CD4-positive, alpha-beta T cell (primary cell): ENCODE data around the gene PGBD5. TPM values are rescaled to one million over a fixed set of nuclear protein-coding genes. Genes with fewer than 3 reads are reported as not detected.

Experiments
- ATAC-seq: fragments of 200-7000 bp; cut with Tn5 transposase; one replicate; pipeline ENCODE4 v1.10.0; 2022; ENCODE audit warnings: mild to moderate bottlenecking; ENCODE audit not compliant: poor library complexity
- CTCF ChIA-PET: fragments of 350-600 bp; sonication (Branson Sonifier 250); formaldehyde crosslinking; loops from one replicate; lab custom pipeline; 2021; ENCODE audit warnings: antibody characterized with exemption, inconsistent platforms; lab: Charles Lee
- POLR2A ChIA-PET: fragments of 350-600 bp; sonication (Branson Sonifier 250); formaldehyde crosslinking; loops from one replicate; lab custom pipeline; 2021; ENCODE audit warnings: antibody characterized with exemption, inconsistent platforms; lab: Charles Lee
- DNase-seq, 14 experiments: peaks; one replicate each; pipeline ENCODE4 v3.0.0-alpha.2; 2013 to 2020; ENCODE audit warnings: mixed read lengths in 2 of 14
- H3K27ac ChIP-seq, 2 donors: one replicate each; pipeline versions ENCODE4 v1.5.1 to v1.7.0; 2013; ENCODE audit warnings: low read length in 2 of 2, low read depth in 1 of 2, mild to moderate bottlenecking in 1 of 2
- H3K27me3 ChIP-seq, 2 experiments: 1 replicate in 1 of 2; 2 replicates in 1 of 2; pipeline versions ENCODE4 v1.6.1 to v1.7.0; 2013; ENCODE audit warnings: low read length in 2 of 2, control low read depth in 1 of 2, mild to moderate bottlenecking in 1 of 2, moderate library complexity in 1 of 2; ENCODE audit not compliant: insufficient read depth in 2 of 2, control insufficient read depth in 1 of 2
- H3K36me3 ChIP-seq: one replicate; pipeline ENCODE4 v1.6.1; 2013; ENCODE audit warnings: low read length, control low read depth; ENCODE audit not compliant: insufficient read depth
- H3K4me1 ChIP-seq: one replicate; pipeline ENCODE4 v1.6.1; 2013; ENCODE audit warnings: low read length, control low read depth; ENCODE audit not compliant: insufficient read depth
- H3K4me3 ChIP-seq: one replicate; pipeline ENCODE4 v1.5.1; 2013; ENCODE audit warnings: mild to moderate bottlenecking, low read length, moderate library complexity
- H3K9me3 ChIP-seq, 2 experiments: 1 replicate in 1 of 2; 2 replicates in 1 of 2; pipeline versions ENCODE4 v1.6.1 to v1.7.0; 2013; ENCODE audit warnings: low read length in 2 of 2, mild to moderate bottlenecking in 2 of 2, control low read depth in 1 of 2, moderate library complexity in 1 of 2; ENCODE audit not compliant: control insufficient read depth in 1 of 2, insufficient read depth in 1 of 2
- H3K27ac Mint-ChIP-seq: one replicate; pipeline ENCODE4 v1.8.0; 2020; ENCODE audit warnings: mixed read lengths
- H3K27me3 Mint-ChIP-seq: one replicate; pipeline ENCODE4 v1.8.0; 2021; ENCODE audit warnings: mixed read lengths
- H3K36me3 Mint-ChIP-seq: one replicate; pipeline ENCODE4 v1.8.0; 2021; ENCODE audit warnings: low read depth, mixed read lengths
- H3K4me1 Mint-ChIP-seq: one replicate; pipeline ENCODE4 v1.8.0; 2021; ENCODE audit warnings: low read depth, mixed read lengths
- H3K4me3 Mint-ChIP-seq: one replicate; pipeline ENCODE4 v1.8.0; 2020; ENCODE audit warnings: mild to moderate bottlenecking, mixed read lengths
- H3K9me3 Mint-ChIP-seq: one replicate; pipeline ENCODE4 v1.8.0; 2020; ENCODE audit warnings: mixed read lengths
- CTCF ChIP-seq: fragments of 200-600 bp; IDR thresholded peaks from one replicate; pipeline ENCODE4 v1.8.0; 2022; ENCODE audit warnings: antibody characterized with exemption, mild to moderate bottlenecking
- intact Hi-C, 2 experiments: fragments of 100-400 bp; cut with DNase I in 1 of 2; cut with micrococcal nuclease in 1 of 2; formaldehyde crosslinking; loops; one replicate each; pipeline versions ENCODE4 v1.15.1 to v1.9.0; 2023 to 2025; cut with DNase I, micrococcal nuclease
- total RNA-seq, 174 experiments: library from RNA in 2 of 174; stranded (reverse) in 2 of 174; gene quantifications; one replicate each; pipeline ENCODE4 v1.2.3 and lab custom pipeline; 2021 to 2026

The PGBD5 gene
- total RNA-seq, 2 experiments from 2014 or later, result not detected

GRCh38 chr1:230323686-230324085, 102.4 kb downstream of the PGBD5 start:
- Histone ChIP-seq H3K36me3 (no peaks in the 10 kb centered on the region), H3K9me3 (no peaks in the 10 kb centered on the region), H3K4me1 (no peaks in the 10 kb centered on the region), H3K27ac (no peak overlapping the region), H3K4me3 (no peak overlapping the region), H3K27me3 (peaks cover 0 to 2% of the 10 kb centered on the region in 2 experiments)
- H3K4me1 Mint-ChIP-seq, result no peaks in the 10 kb centered on the region
- no peaks in the 10 kb centered on the region for H3K9me3 Mint-ChIP-seq
- CTCF ChIA-PET, result no interaction called here
- H3K36me3 Mint-ChIP-seq, result no peaks in the 10 kb centered on the region
- POLR2A ChIA-PET, result no interaction called here
- no peak overlapping the region for H3K27ac Mint-ChIP-seq
- DNase-seq (no peak), ATAC-seq (no peak)
- H3K27me3 Mint-ChIP-seq, result peaks cover 7% of the 10 kb centered on the region
- no peak for TF ChIP-seq CTCF
- intact Hi-C loops, result no loop called here
- no peak overlapping the region for H3K4me3 Mint-ChIP-seq

GRCh38 chr1:230322967-230323547, 103.1 kb downstream of the PGBD5 start:
- ATAC-seq (no peak), DNase-seq (no peak)
- Histone ChIP-seq H3K27me3 (peaks cover 0 to 2% of the 10 kb centered on the region in 2 experiments), H3K36me3 (no peaks in the 10 kb centered on the region), H3K9me3 (no peaks in the 10 kb centered on the region), H3K4me3 (no peak overlapping the region), H3K4me1 (no peaks in the 10 kb centered on the region), H3K27ac (no peak overlapping the region)
- CTCF ChIA-PET, result no interaction called here
- POLR2A ChIA-PET, result no interaction called here
- H3K9me3 Mint-ChIP-seq, result no peaks in the 10 kb centered on the region
- no peaks in the 10 kb centered on the region for H3K4me1 Mint-ChIP-seq
- no peaks in the 10 kb centered on the region for H3K36me3 Mint-ChIP-seq
- H3K27ac Mint-ChIP-seq, result no peak overlapping the region
- no peak overlapping the region for H3K4me3 Mint-ChIP-seq
- H3K27me3 Mint-ChIP-seq, result peaks cover 2% of the 10 kb centered on the region
- no peak for TF ChIP-seq CTCF
- intact Hi-C loops, result no loop called here

GRCh38 chr1:230322421-230322756, 103.7 kb downstream of the PGBD5 start:
- Histone ChIP-seq H3K27me3 (peaks cover 0 to 2% of the 10 kb centered on the region in 2 experiments), H3K4me3 (no peak overlapping the region), H3K27ac (no peak overlapping the region), H3K9me3 (no peaks in the 10 kb centered on the region), H3K36me3 (no peaks in the 10 kb centered on the region), H3K4me1 (no peaks in the 10 kb centered on the region)
- H3K9me3 Mint-ChIP-seq, result no peaks in the 10 kb centered on the region
- intact Hi-C loops, result no loop called here
- H3K4me1 Mint-ChIP-seq, result no peaks in the 10 kb centered on the region
- ChIA-PET POLR2A (no interaction called here), CTCF (no interaction called here)
- DNase-seq (no peak), ATAC-seq (no peak)
- no peaks in the 10 kb centered on the region for H3K36me3 Mint-ChIP-seq
- H3K27ac Mint-ChIP-seq, result no peak overlapping the region
- no peak overlapping the region for H3K4me3 Mint-ChIP-seq
- TF ChIP-seq CTCF, result no peak
- H3K27me3 Mint-ChIP-seq, result no peaks in the 10 kb centered on the region
